Measurements from ENCODE around the gene LMNTD2.

DNA sequence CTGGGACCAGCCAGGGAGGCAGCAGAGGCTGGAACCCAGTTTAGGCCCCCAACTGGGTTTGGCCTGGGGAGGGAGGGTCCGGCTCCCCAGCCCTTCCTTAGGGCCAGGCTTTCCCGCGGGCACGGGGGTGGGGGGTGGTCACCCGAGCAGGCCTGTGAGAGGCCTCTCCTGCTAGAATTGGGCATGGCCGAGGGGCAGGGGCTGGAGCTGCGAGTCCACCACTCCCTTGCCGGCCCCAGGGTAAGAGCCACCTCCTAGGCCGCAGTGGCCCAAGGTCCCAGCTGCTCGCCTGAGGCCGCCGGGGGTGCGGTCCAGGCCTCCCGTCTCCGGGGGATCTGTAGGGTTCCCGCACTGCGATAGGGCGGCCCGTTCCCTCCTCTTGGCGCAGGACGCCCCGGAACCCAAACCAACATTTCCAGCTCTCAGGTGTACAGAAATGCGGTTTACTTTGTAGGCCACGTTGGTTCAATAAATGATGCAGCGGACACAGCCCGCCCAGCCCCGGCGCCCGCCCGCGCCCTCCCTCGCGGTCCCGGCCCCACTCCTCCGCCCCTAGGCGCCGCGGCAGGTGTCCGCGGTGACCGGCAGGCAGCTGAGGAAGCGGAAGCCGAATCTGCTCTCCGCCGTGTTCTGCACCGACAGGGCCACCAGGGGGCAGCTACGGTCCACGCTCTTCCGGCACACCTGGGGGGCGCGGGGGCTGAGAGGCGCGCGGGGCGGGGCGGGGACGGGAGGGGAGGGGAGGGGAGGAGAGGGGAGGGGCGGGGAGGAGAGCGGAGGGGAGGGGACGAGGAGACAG is 5.9 kb downstream of the LMNTD2 start:
- TF ChIP-seq EZH2 (IDR thresholded peaks at IDR 0.05), result no peak
- no peak for TF ChIP-seq POLR2AphosphoS5 (IDR thresholded peaks at IDR 0.05; ENCODE audit: borderline replicate concordance, low read depth, low read length)
